ENCODE results near the gene RGS12.

Gene RGS12, protein sequence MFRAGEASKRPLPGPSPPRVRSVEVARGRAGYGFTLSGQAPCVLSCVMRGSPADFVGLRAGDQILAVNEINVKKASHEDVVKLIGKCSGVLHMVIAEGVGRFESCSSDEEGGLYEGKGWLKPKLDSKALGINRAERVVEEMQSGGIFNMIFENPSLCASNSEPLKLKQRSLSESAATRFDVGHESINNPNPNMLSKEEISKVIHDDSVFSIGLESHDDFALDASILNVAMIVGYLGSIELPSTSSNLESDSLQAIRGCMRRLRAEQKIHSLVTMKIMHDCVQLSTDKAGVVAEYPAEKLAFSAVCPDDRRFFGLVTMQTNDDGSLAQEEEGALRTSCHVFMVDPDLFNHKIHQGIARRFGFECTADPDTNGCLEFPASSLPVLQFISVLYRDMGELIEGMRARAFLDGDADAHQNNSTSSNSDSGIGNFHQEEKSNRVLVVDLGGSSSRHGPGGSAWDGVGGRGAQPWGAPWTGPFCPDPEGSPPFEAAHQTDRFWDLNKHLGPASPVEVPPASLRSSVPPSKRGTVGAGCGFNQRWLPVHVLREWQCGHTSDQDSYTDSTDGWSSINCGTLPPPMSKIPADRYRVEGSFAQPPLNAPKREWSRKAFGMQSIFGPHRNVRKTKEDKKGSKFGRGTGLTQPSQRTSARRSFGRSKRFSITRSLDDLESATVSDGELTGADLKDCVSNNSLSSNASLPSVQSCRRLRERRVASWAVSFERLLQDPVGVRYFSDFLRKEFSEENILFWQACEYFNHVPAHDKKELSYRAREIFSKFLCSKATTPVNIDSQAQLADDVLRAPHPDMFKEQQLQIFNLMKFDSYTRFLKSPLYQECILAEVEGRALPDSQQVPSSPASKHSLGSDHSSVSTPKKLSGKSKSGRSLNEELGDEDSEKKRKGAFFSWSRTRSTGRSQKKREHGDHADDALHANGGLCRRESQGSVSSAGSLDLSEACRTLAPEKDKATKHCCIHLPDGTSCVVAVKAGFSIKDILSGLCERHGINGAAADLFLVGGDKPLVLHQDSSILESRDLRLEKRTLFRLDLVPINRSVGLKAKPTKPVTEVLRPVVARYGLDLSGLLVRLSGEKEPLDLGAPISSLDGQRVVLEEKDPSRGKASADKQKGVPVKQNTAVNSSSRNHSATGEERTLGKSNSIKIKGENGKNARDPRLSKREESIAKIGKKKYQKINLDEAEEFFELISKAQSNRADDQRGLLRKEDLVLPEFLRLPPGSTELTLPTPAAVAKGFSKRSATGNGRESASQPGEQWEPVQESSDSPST (N-terminal part only)

DNA sequence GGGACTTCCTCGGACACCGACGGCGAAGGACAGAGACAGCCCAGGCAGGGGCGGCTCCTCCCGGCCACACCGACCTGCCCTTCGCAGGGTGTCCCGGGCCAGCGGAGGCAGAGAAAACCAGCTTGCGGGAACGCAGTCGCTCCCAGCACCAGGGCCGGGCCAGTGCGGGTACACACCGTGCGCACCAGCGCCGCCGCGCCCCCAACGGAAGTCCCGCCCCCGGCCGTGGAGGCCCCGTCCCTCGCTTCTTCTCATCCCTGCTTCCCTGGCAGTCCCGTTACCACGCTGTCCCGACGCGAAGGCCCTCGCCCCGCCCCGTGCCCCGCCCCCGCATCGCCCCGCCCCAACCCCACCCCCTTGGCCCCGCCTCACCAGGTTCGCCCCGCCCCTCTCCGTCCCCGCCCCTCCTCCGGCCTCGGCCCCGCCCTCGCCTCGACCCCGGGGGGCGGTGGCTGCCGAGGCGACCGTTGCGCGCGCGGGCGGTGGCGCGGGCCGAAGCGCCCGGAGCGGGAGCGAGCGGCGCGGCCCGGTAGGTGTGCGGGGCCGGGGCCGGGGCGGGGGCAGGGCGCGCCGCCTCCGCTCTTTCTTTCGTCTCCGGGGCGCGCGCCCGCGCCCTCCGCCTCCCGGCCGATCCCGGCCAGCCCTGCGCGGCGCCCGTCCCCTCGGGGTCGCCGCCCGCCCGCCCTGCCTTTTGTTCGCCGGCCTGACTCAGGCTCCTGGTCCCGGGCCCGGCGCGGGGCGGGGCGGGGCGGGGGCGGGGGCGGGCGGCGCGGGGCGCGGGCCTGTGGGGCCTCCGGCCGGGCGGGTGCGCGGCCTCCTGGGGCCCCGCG is at the start of gene RGS12:
Gene RGS12 (plus strand): TSS at position 451 of the 830 bp plus-strand sequence. CDS start 23,150 bp downstream, outside the sequence.
- peak; percentile 67 for DNase-seq (ENCODE audit: low read depth)

DNA sequence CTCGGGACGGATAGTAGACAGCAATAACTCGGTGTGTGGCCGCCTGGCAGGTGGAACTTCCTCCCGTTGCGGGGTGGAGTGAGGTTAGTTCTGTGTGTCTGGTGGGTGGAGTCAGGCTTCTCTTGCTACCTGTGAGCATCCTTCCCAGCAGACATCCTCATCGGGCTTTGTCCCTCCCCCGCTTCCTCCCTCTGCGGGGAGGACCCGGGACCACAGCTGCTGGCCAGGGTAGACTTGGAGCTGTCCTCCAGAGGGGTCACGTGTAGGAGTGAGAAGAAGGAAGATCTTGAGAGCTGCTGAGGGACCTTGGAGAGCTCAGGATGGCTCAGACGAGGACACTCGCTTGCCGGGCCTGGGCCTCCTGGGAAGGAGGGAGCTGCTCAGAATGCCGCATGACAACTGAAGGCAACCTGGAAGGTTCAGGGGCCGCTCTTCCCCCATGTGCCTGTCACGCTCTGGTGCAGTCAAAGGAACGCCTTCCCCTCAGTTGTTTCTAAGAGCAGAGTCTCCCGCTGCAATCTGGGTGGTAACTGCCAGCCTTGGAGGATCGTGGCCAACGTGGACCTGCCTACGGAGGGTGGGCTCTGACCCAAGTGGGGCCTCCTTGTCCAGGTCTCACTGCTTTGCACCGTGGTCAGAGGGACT is 49.6 kb upstream of the RGS12 start:
- DNase-seq (ENCODE audit: low read depth), result no peak

DNA sequence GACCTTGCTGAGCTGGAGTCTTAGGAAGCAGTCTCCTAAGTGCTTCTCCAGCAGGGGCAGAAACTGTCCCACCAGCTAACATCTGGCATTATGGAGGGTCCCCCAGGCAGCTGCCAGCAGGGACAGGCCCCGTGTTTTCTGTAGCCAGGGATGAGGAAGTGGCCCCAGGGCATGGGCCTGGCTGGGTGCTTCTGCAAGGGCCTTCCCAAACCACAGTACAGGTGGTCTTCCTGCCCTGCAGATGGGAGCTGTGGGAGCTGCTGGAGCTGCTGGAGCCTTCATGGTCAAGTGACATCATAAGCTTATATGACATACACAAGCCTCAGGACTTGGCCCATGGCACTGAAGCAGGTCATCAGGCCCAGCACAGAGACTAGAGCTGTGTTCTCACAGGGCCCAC is 48.8 kb upstream of the RGS12 start:
- DNase-seq (ENCODE audit: low read depth), result no peak

DNA sequence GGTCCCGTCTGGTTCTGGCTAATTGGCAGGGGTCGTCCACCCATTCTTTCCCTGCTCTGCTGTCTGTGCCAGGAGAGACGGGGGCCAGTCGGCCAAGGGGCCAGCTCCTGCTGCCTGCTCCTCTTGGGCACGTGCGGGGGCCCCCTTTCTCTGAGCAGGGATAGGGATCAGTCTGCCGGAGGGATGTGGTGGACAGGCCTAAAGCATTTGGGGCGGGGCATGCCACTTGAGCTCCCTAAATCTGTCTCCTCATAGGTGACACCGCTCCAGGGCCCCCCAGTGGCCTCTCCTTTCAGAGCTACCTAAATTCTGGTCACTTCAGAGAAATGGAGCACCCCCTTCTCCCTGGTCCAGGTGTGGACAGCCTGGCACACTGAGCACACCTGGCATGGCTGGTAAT is 48.1 kb upstream of the RGS12 start:
- DNase-seq (ENCODE audit: low read depth), result no peak

DNA sequence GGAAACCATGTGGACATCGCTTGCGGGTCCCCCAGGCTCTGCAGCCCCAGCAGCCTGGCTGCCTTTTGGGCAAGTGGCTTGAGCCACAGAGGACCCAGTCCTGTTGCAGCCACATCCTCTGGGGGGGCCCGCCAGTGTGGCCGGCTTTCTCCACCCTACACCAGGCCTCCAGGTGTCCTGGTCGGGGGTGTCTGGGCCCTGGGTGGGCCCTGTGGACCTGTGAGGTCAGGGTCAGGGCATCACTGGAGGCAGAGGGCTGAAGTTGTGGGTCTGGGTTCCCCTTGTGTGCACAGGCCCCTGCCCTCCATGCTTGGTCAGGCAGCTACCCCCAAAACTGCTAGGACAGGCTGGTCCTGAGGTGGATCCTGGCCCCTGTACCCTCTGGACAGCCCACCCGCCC is 47.1 kb upstream of the RGS12 start:
- DNase-seq (ENCODE audit: low read depth), result no peak

DNA sequence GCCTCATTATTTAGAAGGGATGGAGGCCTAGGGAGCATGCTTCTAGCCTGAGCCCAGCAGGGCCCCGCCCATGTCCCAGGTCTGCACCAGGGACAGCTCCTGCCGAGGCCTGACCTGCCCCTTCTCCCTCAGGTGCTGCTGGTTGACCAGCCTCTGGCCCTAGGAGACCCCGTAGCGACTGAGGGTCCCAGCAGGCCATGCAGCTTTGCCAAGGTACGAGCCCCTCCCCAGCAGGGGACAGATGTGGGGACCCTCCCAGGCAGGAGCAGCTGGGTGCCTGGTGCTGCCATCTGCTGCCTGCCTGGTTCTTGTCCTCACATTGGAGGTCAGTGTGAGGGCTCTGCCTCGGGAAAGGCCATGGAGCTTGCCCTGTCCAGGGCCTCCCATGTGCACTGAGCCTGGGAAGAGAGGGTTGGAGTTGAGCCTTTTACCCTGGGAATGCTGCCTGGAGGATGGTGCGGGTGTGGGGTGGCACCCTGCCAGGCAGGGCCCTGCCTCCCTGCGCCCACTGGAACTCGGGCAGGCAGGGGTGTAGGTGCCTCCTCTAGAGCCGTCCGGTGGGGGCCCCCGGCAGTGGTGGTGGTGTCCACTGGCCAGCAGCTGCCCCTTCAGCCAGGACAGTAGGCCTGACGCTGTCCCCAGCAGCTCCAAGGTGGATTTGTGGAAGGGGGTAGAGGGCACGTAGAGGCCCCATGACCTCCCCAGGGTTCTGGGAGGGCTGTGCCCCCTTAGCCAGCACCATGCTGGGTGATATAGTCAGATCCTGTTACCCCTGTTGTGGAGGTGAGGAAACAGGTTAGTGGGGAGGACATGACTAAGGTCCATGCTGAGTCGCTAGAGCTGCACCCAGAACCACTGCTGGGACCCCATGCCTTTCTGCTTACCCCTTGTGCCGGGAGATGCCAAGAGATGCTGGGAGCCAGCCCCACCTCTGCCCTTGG is 46.1 kb upstream of the RGS12 start:
- DNase-seq (ENCODE audit: low read depth), result no peak

DNA sequence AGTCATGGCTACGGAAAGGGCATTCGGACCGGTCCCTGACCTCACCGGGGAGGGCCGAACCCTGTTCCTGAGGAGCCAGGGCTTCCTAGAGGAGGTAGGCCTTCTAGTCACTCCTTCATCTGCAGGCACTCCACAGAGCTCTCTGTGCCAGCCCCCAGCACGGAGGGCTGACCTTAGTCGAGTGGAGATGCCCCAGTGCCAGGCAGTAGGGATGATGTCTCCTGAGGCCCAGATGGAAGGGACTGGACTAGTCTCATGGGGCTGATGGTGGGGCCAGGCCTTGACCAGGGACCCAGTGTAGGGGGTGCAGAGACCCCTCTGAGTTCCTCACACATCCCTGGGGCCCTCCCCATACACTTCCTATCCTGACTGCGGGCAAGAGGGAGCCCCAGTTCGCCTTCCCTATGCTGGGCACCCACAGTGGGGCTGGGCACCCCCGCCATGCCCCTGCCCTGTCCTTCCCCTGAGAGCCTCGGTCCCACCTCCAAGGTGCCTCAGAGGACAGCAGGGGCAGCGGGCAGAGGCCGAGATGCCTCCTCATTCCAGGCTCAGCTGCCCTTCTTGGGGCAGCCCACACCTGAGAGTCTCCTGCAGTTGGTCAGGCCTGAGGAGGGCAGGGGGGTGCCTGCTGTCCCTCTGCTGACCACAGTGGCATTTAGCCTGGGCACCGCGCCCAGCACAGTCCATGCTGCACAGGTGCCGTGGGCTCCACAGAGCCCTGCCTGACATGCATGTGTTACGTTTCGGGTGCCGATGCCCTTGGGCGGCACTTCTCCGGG is 45.2 kb upstream of the RGS12 start:
- no peak for DNase-seq (ENCODE audit: low read depth)

DNA sequence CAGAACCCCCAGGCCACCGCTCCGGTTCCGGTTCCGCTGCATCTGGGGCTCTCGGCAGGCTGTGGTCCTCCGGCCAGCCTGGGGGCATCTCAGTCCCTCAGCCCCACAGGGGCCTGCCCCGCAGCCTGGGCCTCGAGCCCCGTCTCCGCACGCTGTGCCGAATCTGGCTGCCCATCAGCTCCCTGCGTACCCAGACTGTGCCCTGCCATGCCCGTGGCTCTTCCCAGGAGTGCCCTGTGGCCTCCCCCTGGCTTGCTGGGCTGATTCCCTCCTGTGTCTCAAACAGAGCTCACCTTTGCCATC is 44.7 kb upstream of the RGS12 start:
- no peak for DNase-seq (ENCODE audit: low read depth)

DNA sequence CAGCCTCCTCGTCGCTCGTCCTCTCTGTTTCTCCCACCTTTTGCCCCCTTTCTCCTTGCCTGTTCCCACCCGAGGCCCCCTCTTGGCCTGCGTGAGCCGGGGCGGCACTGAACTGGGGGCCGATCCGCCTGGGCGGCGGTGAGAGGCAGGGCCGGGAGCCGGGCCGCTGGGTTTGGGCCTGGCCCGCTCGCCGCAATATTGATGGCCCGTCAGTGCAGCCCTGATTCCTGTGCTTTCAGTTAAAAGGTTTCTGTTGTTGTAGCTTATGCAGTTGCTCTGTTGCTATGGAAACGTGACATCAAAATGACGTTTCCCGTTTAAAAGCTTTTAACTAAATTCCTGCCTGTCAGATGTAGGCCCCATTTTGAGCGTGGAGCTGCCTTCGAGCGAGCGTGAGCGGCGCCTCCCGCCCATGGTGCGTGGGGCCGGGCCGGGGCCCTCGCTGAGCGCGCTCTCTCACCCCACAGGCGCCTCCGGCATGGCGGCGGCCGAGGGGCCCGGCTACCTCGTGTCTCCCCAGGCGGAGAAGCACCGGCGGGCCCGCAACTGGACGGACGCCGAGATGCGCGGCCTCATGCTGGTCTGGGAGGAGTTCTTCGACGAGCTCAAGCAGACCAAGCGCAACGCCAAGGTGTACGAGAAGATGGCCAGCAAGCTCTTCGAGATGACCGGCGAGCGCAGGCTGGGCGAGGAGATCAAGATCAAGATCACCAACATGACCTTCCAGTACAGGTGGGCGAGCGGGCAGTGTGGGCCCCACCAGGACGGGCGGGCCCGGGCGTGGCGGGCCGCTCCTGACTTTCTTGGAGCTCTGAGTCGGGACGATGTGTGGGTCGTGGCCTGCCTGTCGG is 43.8 kb upstream of the RGS12 start, which contains the start of gene MSANTD1:
Gene MSANTD1 (plus strand): TSS at position 349 of the 851 bp plus-strand sequence. CDS start 64 bp downstream, at position 413.
- DNase-seq (ENCODE audit: low read depth), result no peak

DNA sequence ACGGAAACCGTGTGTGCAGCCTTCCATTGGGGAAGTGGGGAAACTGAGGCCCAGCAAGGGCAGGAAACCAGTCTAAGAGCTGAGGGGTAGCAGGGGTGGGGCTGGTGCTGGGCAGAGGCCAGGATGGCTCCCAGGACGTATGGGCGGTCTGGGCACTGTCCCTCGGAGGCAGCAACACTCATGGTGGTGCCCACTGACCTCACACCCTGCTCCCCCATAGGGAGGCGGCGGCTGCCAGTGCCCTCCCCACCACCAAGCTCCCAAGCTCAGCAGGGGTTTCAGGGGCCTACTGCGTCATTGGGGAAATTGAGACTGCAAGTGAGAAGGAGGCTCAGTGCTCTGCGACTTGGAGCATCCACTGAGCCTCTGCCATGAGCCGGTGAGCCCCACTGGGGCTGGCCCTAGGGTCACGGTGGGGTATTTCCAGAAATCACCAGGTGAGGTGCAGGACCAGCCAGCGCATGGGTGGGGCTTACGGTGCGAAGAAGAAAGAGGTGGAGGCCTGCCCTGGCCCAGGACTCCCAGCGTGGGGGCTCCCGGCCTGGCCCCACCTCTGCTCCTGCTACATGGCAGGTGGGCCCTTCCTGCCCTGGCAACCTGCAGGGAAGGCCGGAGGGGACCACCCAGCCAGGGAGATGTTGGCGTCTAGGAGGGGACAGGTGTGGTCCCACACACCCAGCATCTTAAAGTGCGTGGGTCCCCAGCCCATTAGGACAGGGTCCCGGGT is 42.9 kb upstream of the RGS12 start:
- no peak for DNase-seq (ENCODE audit: low read depth)

DNA sequence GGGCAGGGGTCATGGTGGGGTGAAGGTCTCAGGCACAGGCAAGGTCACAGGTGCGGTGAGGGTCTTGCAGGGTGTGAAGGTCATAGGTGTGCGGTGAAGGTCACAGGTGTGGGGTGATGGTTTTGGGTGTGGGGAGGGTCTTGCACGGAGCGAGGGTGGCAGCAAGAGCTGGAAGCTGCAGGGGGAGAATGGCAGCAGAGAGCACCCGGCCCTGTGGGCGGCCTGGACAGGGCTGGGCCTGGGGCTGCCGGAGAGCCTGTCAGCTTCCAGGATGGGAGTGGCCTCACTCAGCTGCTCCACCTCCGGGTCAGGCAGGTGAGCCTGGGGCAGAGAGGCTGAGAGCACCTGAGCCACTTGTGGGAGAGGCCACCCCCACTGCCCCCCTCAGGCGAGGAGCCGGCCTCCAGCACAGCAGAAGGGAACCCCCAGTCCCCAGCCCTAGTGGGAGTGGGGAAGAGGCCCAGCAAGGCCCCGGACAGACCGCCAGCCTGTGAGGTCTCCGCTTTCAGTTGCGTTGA is 42.3 kb upstream of the RGS12 start:
- no peak for DNase-seq (ENCODE audit: low read depth)

DNA sequence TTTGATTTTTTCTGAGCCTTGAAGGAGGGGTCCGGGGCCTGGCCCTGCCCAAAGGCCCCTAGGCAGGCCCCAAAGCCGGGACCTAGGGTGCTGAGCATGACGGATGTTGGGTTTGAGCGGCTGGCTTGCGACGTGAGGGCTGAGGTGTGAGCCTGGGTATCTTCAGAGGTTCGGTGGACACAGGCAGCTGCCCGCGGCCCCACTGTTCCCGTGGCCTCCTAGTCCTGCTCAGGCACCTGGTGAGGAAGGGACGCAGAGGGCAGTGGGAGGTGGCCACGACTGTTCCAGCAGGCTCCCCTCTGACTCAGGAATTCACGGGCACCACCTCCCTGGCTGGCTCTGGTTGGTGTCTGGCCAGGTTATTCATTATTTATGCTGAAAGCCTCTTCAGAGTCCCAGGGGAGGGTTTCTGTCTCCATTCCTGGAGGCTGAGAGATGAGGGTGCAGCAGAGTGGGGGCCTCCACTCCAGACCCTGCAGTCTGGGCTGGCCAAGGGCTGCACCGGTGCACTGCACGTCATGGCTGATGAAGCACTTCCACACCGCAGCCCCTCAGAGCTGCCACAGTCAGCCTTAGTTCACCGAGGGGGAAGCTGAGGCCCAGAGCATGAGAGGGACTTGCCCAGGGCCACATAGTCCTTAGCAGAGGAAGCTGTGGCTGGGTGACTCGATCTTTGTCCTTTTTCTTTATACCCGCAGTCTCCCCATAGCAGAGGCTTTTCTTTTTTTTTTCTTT is 41.7 kb upstream of the RGS12 start:
- DNase-seq (ENCODE audit: low read depth), result no peak

DNA sequence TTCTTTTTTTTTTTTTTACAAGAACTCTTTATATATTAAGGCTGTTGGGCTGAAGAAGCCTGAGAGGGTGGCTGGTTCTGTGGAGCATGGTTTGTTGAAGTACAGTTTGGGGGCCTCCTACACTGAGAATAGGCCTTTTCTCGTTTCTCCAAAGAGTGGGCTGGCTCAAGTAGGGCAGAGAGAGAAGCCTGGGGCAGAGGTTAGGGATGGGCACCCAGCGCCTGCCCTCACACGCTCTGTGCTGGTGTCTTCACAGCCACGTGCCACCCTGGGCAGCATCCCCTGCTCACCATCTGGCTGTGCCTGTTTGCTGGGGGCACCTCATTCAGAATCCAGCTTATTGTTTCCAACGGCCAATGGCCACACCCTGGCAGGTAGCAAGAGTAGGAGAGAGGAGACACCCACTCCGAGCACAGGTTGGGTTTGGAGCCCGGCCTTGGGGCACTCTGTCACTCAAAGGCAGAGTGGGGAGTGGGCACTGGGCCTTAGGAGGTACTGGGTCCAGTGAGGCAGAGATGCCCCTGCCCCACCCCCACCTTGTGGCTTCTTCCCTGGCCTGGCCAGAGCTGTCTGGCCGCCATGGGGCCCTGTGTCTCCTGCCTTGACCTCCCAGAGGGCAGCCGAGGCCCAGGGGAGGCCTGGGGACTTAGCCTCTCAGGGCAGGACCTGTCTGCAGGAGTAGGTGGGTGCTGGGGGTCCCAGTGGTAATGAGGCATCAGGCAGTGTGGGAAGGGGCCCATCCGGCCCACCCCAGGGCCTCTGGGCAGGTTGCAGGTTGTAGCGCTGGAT is 40.9 kb upstream of the RGS12 start:
- no peak for DNase-seq (ENCODE audit: low read depth)

DNA sequence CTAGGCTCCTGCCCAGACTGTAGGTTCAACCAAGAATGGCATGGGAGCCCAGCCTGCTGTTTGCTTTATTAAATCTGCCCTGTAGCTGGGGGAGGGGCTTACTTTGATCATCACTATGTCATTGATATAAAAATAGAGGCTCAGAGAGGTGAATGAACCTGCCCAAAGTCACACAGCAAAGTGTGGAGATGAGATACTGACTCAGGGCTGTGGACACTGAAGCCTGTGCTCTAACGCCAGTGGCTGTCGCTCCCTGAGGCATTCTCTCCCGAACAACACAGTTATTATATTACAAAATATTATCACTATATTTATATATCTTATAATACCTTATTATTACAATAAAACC is 40.4 kb upstream of the RGS12 start:
- no peak for DNase-seq (ENCODE audit: low read depth)

DNA sequence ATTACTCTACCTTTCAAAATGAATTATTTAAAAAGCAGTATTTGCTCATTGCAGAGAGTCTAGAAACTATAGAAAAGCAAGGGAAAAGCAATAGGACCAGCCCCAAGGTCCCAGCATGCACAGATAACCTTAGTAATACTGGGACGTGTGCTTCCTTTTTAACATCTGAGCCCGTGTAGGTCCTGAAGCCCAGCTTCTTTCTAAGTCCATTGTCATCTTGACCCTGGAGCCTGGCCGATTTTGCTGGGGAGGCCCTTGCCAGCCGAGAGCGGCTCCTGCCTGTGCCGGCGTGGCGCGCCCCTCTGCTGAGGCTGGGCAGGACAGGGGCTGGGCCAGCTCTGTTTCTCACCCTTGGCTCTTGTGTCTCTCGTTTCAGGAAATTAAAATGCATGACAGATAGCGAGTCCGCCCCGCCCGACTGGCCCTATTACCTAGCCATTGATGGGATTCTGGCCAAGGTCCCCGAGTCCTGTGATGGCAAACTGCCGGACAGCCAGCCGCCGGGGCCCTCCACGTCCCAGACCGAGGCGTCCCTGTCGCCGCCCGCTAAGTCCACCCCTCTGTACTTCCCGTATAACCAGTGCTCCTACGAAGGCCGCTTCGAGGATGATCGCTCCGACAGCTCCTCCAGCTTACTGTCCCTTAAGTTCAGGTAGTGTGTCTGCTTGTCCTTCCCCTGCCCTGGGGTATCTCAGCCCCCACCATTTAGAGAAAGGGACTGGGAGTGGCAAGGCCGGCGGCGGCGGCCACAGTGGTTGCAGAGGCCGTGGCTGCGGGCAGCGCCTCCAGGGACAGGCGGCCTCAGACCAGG is 39.8 kb upstream of the RGS12 start:
- DNase-seq (ENCODE audit: low read depth), result no peak

Measured in activated T-cell treated with anti-CD3 and anti-CD28 coated beads for 1 hour (primary cell).